ENCODE data around the gene EGR4.

- TF ChIP-seq ESRRA (IDR thresholded peaks at IDR 0.05; ENCODE audit: borderline replicate concordance, low read length) (no peak), TFCP2L1 (CRISPR knock-in tag; IDR thresholded peaks at IDR 0.05) (no peak), RCOR1 (IDR thresholded peaks at IDR 0.05; ENCODE audit: low read depth, low read length) (no peak), POLR2A (IDR thresholded peaks at IDR 0.05; ENCODE audit: low read length) (no peak), PHF8 (IDR thresholded peaks at IDR 0.05; ENCODE audit: borderline replicate concordance, low read depth) (no peak), USF2 (IDR thresholded peaks at IDR 0.05) (no peak), NR3C1 (IDR thresholded peaks at IDR 0.05) (no peak)
- TF ChIP-seq, protein P1, sequence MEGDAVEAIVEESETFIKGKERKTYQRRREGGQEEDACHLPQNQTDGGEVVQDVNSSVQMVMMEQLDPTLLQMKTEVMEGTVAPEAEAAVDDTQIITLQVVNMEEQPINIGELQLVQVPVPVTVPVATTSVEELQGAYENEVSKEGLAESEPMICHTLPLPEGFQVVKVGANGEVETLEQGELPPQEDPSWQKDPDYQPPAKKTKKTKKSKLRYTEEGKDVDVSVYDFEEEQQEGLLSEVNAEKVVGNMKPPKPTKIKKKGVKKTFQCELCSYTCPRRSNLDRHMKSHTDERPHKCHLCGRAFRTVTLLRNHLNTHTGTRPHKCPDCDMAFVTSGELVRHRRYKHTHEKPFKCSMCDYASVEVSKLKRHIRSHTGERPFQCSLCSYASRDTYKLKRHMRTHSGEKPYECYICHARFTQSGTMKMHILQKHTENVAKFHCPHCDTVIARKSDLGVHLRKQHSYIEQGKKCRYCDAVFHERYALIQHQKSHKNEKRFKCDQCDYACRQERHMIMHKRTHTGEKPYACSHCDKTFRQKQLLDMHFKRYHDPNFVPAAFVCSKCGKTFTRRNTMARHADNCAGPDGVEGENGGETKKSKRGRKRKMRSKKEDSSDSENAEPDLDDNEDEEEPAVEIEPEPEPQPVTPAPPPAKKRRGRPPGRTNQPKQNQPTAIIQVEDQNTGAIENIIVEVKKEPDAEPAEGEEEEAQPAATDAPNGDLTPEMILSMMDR (IDR thresholded peaks at IDR 0.05): peak; percentile 61
These were observed 32.9 kb downstream of the EGR4 start for GRCh38 chr2:73260338-73260984.
